ENCODE measurements around the gene PHC1.

The PHC1 gene

GRCh38 chr12:8950702-8951478 is 36.6 kb downstream of the PHC1 start:
- FAIRE-seq, result no peak

- no peak for FAIRE-seq
Observed at GRCh38 chr12:8951744-8952143, 37.4 kb downstream of the PHC1 start.

GRCh38 chr12:8953773-8954402 is 39.6 kb downstream of the PHC1 start:
- FAIRE-seq, result no peak

- FAIRE-seq, result no peak
Observed at GRCh38 chr12:8956073-8956472, 41.8 kb downstream of the PHC1 start.

- no peak for FAIRE-seq
Observed at GRCh38 chr12:8956772-8957171, 42.5 kb downstream of the PHC1 start.

GRCh38 chr12:8957561-8957960 is 43.3 kb downstream of the PHC1 start:
- FAIRE-seq, result no peak

- FAIRE-seq, result no peak
Observed at GRCh38 chr12:8958066-8958465, 43.8 kb downstream of the PHC1 start.

GRCh38 chr12:8960176-8960575 is 45.9 kb downstream of the PHC1 start:
- no peak for FAIRE-seq

GRCh38 chr12:8968761-8969160 is 54.5 kb downstream of the PHC1 start:
- FAIRE-seq, result no peak

- FAIRE-seq, result no peak
Observed at GRCh38 chr12:8969861-8970411, 55.6 kb downstream of the PHC1 start.

- FAIRE-seq, result no peak
Observed at GRCh38 chr12:8970432-8970831, 56.1 kb downstream of the PHC1 start.

- no peak for FAIRE-seq
Observed at GRCh38 chr12:8980137-8980536, 65.8 kb downstream of the PHC1 start.

GRCh38 chr12:8985213-8985754 is 71.0 kb downstream of the PHC1 start:
- no peak for FAIRE-seq

GRCh38 chr12:8987163-8987562 is 72.9 kb downstream of the PHC1 start:
- no peak for FAIRE-seq

- FAIRE-seq, result no peak
Observed at GRCh38 chr12:8987685-8988084, 73.4 kb downstream of the PHC1 start.

GRCh38 chr12:8989413-8989812 is 75.1 kb downstream of the PHC1 start, which contains the start of gene KLRG1:
Gene KLRG1 (plus strand): TSS chr12:8989546. CDS start chr12:8989636, 90 bp downstream.
- no peak for FAIRE-seq
